ENCODE results near the gene GNA12. TPM values are rescaled to one million over a fixed set of nuclear protein-coding genes. Genes with fewer than 3 reads are reported as not detected.

Gene GNA12
- total RNA-seq, 2 experiments from 2014 or later, result 23.6 to 23.7 TPM

DNA sequence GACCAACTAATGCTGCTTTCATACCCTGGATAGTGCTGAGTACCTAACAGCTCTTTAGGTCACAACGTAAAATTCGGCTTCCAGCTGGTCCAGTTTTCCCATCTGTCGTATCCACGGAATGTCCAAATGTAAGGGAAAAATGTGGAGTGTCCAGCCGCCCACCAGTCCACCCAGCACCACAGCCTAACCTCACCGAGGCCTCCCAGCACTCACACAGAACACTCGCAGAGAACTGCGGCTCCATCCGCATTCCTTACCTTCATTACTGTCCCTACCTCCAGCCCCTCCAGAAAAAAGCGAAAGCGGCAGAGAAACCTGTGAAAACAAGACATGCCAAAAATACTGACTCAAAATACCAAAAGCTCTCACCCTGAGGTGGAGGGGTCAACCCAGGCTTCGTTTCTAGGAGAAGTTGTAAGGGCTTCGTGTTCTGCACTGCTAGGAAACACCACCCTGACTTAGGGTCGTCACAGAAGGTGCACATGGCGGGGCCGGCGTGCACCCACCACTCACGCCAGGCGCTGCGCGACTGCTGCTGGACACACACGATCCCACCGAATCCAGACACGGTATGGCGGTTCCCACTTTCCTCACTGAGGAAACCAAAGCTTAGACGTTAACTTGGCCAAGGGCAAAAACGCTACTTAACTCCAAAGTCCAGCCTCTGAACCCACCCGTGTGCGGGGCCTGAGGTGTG is 82.2 kb downstream of the GNA12 start:
- CTCF ChIA-PET, result interaction anchor here (0.8 kb wide), 1 partner anchor 52 kb away, joined by 3 read pairs; no protein-coding TSS in a partner anchor
- POLR2A ChIA-PET, result no interaction called here
- peaks cover 43% of the 10 kb centered on the region for H3K4me1 Mint-ChIP-seq (ENCODE audit: low read depth)
- H3K4me3 Mint-ChIP-seq, result no peak overlapping the region
- H3K36me3 Mint-ChIP-seq, result peaks cover 4% of the 10 kb centered on the region
- H3K27ac Mint-ChIP-seq, result no peak overlapping the region
- intact Hi-C loops (cut with micrococcal nuclease), result no loop called here
- no peaks in the 10 kb centered on the region for H3K27me3 Mint-ChIP-seq
- no peak for DNase-seq
- H3K9me3 Mint-ChIP-seq, result no peaks in the 10 kb centered on the region

DNA sequence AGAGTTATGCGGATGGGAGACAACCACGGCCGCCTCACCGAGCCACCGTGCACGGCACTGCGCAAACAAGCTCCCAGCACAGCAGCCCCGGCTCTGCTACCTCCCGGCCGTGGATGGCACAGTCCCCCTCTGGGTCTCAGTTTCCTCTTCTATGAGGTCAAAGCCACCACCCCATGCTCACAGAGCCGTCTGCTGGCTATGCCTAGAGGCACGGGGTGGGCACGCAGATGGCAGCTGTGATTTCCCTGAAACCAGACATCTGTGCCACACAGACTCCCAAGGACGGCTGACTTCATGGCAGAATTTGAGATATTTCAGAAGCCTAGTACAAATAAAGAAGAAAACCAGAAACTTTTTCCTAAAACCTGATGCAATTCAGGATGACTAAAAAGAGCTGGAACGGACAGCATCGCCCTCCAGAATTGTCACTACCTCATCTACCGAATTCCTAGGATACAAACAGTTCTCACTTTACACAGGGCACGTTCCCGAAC is 82.9 kb downstream of the GNA12 start:
- POLR2A ChIA-PET, result no interaction called here
- CTCF ChIA-PET, result interaction anchor here (0.8 to 1.3 kb wide), 7 partner anchors 9 to 59 kb away, joined by 3 to 8 read pairs (median 3); no protein-coding TSS in a partner anchor
- peaks cover 47% of the 10 kb centered on the region for H3K4me1 Mint-ChIP-seq (ENCODE audit: low read depth)
- DNase-seq, result no peak
- peaks cover 8% of the 10 kb centered on the region for H3K36me3 Mint-ChIP-seq
- no peak overlapping the region for H3K4me3 Mint-ChIP-seq
- intact Hi-C loops (cut with micrococcal nuclease), result no loop called here
- H3K9me3 Mint-ChIP-seq, result no peaks in the 10 kb centered on the region
- no peaks in the 10 kb centered on the region for H3K27me3 Mint-ChIP-seq
- H3K27ac Mint-ChIP-seq, result no peak overlapping the region

DNA sequence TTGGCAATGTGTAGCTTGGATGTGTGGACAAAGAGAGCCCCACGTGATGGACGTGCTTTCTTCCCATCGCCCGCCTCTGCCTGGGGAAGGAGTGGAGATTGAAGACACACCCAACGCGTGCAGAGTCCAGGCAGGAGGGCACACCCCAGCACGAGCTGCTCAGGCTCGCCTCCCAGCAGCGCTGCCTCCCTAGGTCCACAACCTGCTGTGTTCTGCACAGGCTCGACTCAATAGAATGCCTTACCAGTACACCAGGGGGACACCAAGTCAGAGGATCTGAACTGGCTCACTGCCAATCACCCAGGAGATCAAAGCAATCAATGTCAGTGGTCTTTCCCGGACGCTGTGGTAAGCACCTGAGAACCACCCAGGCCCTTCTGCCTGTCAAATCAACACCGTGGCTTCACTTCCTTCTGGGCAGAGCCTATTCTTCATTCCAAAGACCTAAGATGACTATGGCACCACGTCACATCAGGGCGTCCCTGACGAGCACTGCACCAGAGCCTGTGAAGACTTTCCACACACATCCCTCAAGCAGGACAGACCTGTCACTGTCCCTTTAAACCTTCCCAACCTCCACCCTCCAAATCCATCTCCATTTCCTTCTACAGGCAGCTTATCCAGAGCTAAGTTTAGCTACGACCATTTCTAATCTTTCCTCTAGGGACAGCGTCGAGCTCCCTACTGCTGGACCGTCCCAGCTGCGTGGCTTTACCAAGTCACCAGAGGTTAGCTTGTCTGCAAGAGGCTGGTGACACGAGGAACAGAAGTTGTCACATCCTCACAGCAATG is 83.8 kb downstream of the GNA12 start:
- Mint-ChIP-seq H3K27ac (no peak overlapping the region), H3K4me1 (ENCODE audit: low read depth) (peaks cover 48% of the 10 kb centered on the region), H3K9me3 (no peaks in the 10 kb centered on the region), H3K4me3 (no peak overlapping the region), H3K27me3 (no peaks in the 10 kb centered on the region), H3K36me3 (peaks cover 16% of the 10 kb centered on the region)
- POLR2A ChIA-PET, result no interaction called here
- CTCF ChIA-PET, result interaction anchor here (0.6 to 1.3 kb wide), 8 partner anchors 10 to 103 kb away, joined by 3 to 8 read pairs (median 3); no protein-coding TSS in a partner anchor
- intact Hi-C loops (cut with micrococcal nuclease), result no loop called here
- peak; percentile 36 for DNase-seq

DNA sequence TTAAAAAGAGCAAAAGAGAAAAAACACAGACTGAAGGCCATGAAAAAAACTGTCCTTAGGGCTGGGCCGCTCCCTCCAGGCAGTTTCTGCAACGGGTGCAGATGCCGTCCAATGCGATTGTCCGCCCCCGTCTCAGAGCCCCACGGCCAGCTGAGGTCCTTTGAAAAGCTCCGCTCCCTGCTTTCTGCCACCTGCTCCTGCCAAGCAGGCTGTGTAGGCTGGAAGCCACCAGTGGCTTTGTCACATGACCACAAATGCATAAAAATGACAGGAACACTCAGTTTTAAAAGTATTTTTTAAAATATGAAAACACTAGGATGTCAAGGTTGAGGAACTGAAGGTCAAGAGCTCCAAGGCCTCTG is 84.4 kb downstream of the GNA12 start:
- no peak overlapping the region for H3K4me3 Mint-ChIP-seq
- no peaks in the 10 kb centered on the region for H3K27me3 Mint-ChIP-seq
- DNase-seq, result no peak
- ChIA-PET CTCF (interaction anchor here (0.8 to 3.3 kb wide), 4 partner anchors 10 to 46 kb away, joined by 3 to 22 read pairs (median 6); no protein-coding TSS in a partner anchor), POLR2A (no interaction called here)
- peaks cover 19% of the 10 kb centered on the region for H3K36me3 Mint-ChIP-seq
- H3K27ac Mint-ChIP-seq, result peak overlapping the region; percentile 96
- H3K4me1 Mint-ChIP-seq (ENCODE audit: low read depth), result peaks cover 47% of the 10 kb centered on the region
- H3K9me3 Mint-ChIP-seq, result no peaks in the 10 kb centered on the region
- intact Hi-C loops (cut with micrococcal nuclease), result loop anchor here (2.0 to 10.0 kb wide), 3 partner anchors 63 to 355 kb away; partner anchors contain the start of gene GNA12

DNA sequence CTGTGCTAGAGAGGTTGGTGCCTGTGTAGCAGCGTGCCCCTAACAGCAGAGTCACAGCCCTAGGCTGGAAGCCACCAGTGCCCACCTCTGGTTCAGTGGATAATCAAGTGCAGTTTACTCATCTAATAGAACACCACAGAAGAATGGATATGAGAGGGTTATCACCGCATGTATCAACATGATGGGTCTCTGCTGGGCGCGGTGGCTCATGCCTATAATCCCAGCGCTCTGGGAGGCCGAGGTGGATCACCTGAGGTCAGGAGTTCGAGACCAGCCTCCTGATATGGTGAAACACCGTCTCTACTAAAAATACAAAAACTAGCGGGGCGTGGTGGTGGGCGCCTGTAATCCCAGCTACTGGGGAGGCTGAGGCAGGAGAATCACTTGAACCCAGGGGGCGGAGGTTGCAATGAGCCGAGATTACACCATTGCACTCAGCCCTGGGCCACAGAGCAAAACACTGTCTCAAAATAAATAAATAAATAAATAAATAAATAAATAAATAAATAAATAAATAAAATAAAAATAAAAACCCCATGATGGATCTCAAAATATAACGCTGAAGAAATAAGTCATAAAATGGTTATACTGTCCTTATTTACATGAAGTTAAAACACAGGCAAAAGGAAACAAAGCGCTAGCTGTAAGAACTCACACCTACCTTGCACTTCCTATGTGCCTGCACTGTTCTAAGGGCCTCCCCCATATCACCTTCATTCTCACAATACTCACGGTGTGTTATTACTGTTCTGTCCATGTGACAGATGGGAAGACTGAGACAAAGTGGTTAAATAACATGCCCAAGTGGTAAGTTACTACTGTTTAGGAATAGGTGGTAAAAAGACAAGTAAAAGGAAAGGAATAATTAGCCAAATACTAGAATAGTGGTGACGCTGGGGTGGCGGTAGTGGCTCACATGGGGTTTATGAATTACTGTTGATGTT is 85.2 kb downstream of the GNA12 start:
- Mint-ChIP-seq H3K4me1 (ENCODE audit: low read depth) (peaks cover 47% of the 10 kb centered on the region), H3K36me3 (peaks cover 19% of the 10 kb centered on the region), H3K27ac (peak overlapping the region; percentile 96), H3K4me3 (peak overlapping the region; percentile 57), H3K27me3 (no peaks in the 10 kb centered on the region), H3K9me3 (no peaks in the 10 kb centered on the region)
- intact Hi-C loops (cut with micrococcal nuclease), result loop anchor here (1.0 to 10.0 kb wide), 6 partner anchors 14 to 356 kb away; partner anchors contain the start of gene GNA12
- POLR2A ChIA-PET, result interaction anchor here (0.8 to 1.6 kb wide), 8 partner anchors 14 to 248 kb away, joined by 3 to 13 read pairs (median 4); no protein-coding TSS in a partner anchor
- DNase-seq, result peak; percentile 41
- CTCF ChIA-PET, result interaction anchor here (1.6 to 3.3 kb wide), 4 partner anchors 13 to 49 kb away, joined by 7 to 30 read pairs (median 16); no protein-coding TSS in a partner anchor

DNA sequence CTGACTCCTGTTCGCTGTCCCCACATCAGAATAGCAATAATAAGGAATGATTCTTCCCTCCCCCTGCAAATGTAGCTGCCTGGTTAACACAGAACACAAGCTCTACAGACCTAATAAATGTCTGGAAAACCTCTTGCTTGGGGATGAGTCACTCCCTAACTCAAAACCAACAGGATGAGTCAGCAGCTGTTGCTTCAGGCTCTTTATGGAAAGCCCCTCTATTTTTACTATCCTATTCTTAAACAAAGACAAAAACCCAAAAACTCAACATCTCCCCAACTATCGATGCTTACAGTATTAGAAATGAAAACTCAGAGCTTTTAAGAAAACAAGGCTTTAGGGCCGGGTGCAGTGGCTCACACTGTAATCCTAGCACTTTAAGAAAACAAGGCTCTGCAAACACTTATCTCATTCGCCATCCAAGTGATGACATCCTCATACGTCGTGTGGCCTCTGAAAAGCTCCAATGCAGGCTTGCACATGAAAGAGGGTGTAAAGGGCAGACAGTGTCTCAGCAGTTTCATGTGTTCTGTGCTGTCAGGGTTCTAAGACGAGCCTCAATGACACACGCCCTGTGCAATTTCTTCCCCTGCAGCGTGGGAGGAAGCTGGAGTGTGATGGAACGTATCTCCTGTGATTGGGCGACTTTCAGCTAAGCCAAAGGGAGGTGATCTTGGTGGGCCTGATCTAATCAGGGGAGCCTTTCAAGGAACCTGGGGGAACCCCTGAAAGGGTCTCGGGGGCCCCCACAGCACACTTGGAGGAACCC is 86.0 kb downstream of the GNA12 start:
- ChIA-PET CTCF (interaction anchor here (0.6 to 3.3 kb wide), 7 partner anchors 12 to 63 kb away, joined by 3 to 30 read pairs (median 7); no protein-coding TSS in a partner anchor), POLR2A (interaction anchor here (0.7 to 1.6 kb wide), 10 partner anchors 15 to 352 kb away, joined by 3 to 13 read pairs (median 4); no protein-coding TSS in a partner anchor)
- peak overlapping the region; percentile 96 for H3K27ac Mint-ChIP-seq
- peak; percentile 93 for DNase-seq
- intact Hi-C loops (cut with micrococcal nuclease), result loop anchor here (1.0 to 10.0 kb wide), 7 partner anchors 15 to 357 kb away; partner anchors contain the start of gene GNA12
- H3K9me3 Mint-ChIP-seq, result no peaks in the 10 kb centered on the region
- peaks cover 47% of the 10 kb centered on the region for H3K4me1 Mint-ChIP-seq (ENCODE audit: low read depth)
- no peaks in the 10 kb centered on the region for H3K27me3 Mint-ChIP-seq
- H3K4me3 Mint-ChIP-seq, result peak overlapping the region; percentile 57
- peaks cover 20% of the 10 kb centered on the region for H3K36me3 Mint-ChIP-seq

DNA sequence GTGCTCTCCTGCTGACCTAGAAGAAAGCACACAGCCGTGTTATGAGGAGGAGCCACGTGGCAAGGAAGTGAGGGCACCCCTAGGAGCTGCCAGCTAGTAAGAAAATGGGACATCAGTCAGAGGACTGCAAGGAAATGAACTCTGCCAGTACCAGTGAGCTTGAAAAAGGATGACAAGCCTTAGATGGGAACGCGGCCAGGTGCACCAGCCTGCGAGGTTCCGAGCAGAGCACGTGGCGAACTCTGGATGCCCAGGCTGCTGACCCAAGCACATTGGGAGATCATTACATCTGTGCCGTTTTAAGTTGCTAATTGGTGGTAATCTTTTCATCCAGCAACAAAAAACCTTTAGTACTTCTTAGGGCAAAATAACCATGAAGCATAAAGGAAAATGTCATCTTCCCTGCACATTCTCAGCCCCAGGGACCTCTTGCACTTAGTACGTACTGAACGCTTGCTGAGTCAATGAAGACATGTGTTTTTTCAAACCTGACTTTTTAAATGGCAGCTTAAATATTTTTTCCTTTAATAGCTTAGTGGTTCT is 86.7 kb downstream of the GNA12 start:
- H3K4me1 Mint-ChIP-seq (ENCODE audit: low read depth), result peaks cover 47% of the 10 kb centered on the region
- CTCF ChIA-PET, result interaction anchor here (1.1 to 3.3 kb wide), 6 partner anchors 15 to 64 kb away, joined by 3 to 30 read pairs (median 8); no protein-coding TSS in a partner anchor
- no peaks in the 10 kb centered on the region for H3K27me3 Mint-ChIP-seq
- POLR2A ChIA-PET, result interaction anchor here (0.7 to 1.6 kb wide), 8 partner anchors 15 to 351 kb away, joined by 3 to 13 read pairs (median 4); no protein-coding TSS in a partner anchor
- no peaks in the 10 kb centered on the region for H3K9me3 Mint-ChIP-seq
- peak; percentile 29 for DNase-seq
- H3K27ac Mint-ChIP-seq, result peak overlapping the region; percentile 96
- H3K4me3 Mint-ChIP-seq, result peak overlapping the region; percentile 57
- H3K36me3 Mint-ChIP-seq, result peaks cover 20% of the 10 kb centered on the region
- intact Hi-C loops (cut with micrococcal nuclease), result loop anchor here (2.0 to 10.0 kb wide), 3 partner anchors 15 to 357 kb away; no protein-coding TSS in a partner anchor

DNA sequence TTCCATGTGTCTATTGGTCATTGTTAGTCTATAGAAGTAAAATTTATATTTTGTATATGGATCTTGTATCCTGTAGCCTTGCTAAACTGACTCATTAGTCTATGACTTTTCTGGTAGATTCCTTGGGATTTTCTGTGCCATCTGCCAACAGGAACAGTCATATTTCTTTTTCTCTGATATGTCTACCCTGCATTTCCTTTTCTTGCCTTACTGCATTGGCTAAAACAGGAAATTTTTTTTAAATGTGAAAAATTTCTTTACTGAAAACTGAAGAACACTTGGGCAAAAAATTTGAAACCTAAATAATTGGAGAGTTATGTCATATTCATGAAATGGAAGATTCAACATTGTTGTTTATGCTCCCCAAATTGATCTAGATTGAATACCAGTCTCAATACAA is 88.6 kb downstream of the GNA12 start:
- Mint-ChIP-seq H3K9me3 (no peaks in the 10 kb centered on the region), H3K4me1 (ENCODE audit: low read depth) (peaks cover 41% of the 10 kb centered on the region), H3K4me3 (no peak overlapping the region), H3K36me3 (peaks cover 18% of the 10 kb centered on the region), H3K27ac (no peak overlapping the region), H3K27me3 (no peaks in the 10 kb centered on the region)
- ChIA-PET CTCF (no interaction called here), POLR2A (no interaction called here)
- DNase-seq, result no peak
- intact Hi-C loops (cut with micrococcal nuclease), result loop anchor here (5.0 to 10.0 kb wide), 2 partner anchors 67 to 359 kb away; no protein-coding TSS in a partner anchor

DNA sequence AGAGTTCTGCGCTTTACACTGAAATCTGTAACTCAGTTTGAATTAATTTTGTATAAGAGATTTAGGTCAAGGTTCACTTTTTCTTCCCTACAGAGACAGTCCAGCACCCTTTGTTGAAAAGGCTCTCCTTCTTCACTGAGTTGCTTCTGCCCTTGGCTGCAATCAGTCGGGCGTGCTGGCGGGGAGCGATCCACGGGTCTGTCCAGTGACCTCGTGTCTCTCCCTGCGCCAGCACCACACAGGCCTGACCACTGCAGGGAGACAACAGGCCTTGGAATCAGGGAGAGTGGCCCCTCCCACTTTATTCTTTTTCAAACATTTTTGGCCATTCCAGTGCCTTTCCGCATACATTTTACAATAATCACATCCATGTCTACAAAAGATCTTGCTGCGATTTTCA is 89.2 kb downstream of the GNA12 start:
- intact Hi-C loops (cut with micrococcal nuclease), result loop anchor here (5.0 to 10.0 kb wide), 2 partner anchors 67 to 360 kb away; no protein-coding TSS in a partner anchor
- Mint-ChIP-seq H3K4me3 (no peak overlapping the region), H3K27ac (no peak overlapping the region)

DNA sequence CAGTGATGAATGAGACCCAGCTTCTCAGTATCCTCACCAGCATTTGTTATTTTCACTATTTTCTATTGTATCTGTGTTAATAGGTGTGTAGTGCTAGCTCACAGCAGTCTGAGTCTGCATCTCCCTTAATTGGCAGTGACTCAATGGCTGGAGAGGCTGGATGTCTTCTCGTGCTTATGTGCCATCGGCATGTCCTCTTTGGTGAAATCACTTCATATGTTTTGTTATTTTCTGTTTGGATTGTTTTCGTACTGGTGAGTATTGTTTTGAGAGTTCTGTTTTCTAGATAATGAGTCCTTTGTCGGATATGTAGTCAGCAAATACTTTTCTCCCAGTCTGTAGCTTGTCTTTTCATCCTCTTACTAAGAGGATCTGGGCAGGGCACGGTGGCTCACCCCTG is 90.0 kb downstream of the GNA12 start:
- H3K36me3 Mint-ChIP-seq, result peaks cover 21% of the 10 kb centered on the region
- H3K4me1 Mint-ChIP-seq (ENCODE audit: low read depth), result peaks cover 28% of the 10 kb centered on the region
- H3K4me3 Mint-ChIP-seq, result no peak overlapping the region
- POLR2A ChIA-PET, result interaction anchor here (0.6 kb wide), 1 partner anchor 181 kb away, joined by 3 read pairs; no protein-coding TSS in a partner anchor
- H3K9me3 Mint-ChIP-seq, result peaks cover 2% of the 10 kb centered on the region
- CTCF ChIA-PET, result interaction anchor here (1.0 to 1.2 kb wide), 2 partner anchors 35 to 44 kb away, joined by 3 read pairs; no protein-coding TSS in a partner anchor
- no peak for DNase-seq
- intact Hi-C loops (cut with micrococcal nuclease), result loop anchor here (10.0 kb wide), 1 partner anchor 361 kb away; no protein-coding TSS in a partner anchor
- no peak overlapping the region for H3K27ac Mint-ChIP-seq
- no peaks in the 10 kb centered on the region for H3K27me3 Mint-ChIP-seq

More for the DNA sequence above, 89.2 kb downstream of the GNA12 start:
- H3K4me1 Mint-ChIP-seq (ENCODE audit: low read depth), result peaks cover 35% of the 10 kb centered on the region
- ChIA-PET POLR2A (no interaction called here), CTCF (interaction anchor here (1.2 kb wide), 1 partner anchor 45 kb away, joined by 3 read pairs; no protein-coding TSS in a partner anchor)
- H3K9me3 Mint-ChIP-seq, result no peaks in the 10 kb centered on the region
- peaks cover 19% of the 10 kb centered on the region for H3K36me3 Mint-ChIP-seq
- DNase-seq, result no peak
- H3K27me3 Mint-ChIP-seq, result no peaks in the 10 kb centered on the region
